OCI-M2 (cell line): Measurements from ENCODE around the gene GSTM2.

Source experiments
- DNase-seq: peaks from one replicate; lab custom pipeline; 2025; ENCODE audit not compliant: unreplicated experiment; lab: John Stamatoyannopoulos, UW

GSTM2 gene

GRCh38 chr1:109629372-109630030 lies 38.4 kb upstream of the GSTM2 start:
- DNase-seq = no peak

- no peak for DNase-seq
These were observed 37.6 kb upstream of the GSTM2 start for GRCh38 chr1:109630081-109630897.

GRCh38 chr1:109630898-109631512 lies 36.9 kb upstream of the GSTM2 start:
- no peak for DNase-seq

- no peak for DNase-seq
These were observed 36.0 kb upstream of the GSTM2 start for GRCh38 chr1:109631513-109632505.

- no peak for DNase-seq
These were observed 35.0 kb upstream of the GSTM2 start for GRCh38 chr1:109632671-109633346.

GRCh38 chr1:109634292-109634691 lies 33.6 kb upstream of the GSTM2 start:
- DNase-seq = no peak

- no peak for DNase-seq
These were observed 32.8 kb upstream of the GSTM2 start for GRCh38 chr1:109634771-109635750.

GRCh38 chr1:109635862-109636200 lies 32.0 kb upstream of the GSTM2 start:
- no peak for DNase-seq

GRCh38 chr1:109636201-109636952 lies 31.5 kb upstream of the GSTM2 start:
- no peak for DNase-seq

- DNase-seq = no peak
These were observed 30.4 kb upstream of the GSTM2 start for GRCh38 chr1:109637446-109637845.

- DNase-seq = no peak
These were observed 28.6 kb upstream of the GSTM2 start for GRCh38 chr1:109639063-109639840.

GRCh38 chr1:109639841-109640184 lies 28.0 kb upstream of the GSTM2 start:
- DNase-seq = no peak

GRCh38 chr1:109640285-109640865 lies 27.5 kb upstream of the GSTM2 start:
- no peak for DNase-seq

- DNase-seq = no peak
These were observed 26.6 kb upstream of the GSTM2 start for GRCh38 chr1:109641078-109641740.

- DNase-seq = no peak
These were observed 26.0 kb upstream of the GSTM2 start for GRCh38 chr1:109641861-109642260.

- DNase-seq = no peak
These were observed 25.2 kb upstream of the GSTM2 start for GRCh38 chr1:109642626-109643025.
